Keratinocyte (primary cell): ENCODE results near the gene JUP. TPM values are rescaled to one million over a fixed set of nuclear protein-coding genes. Genes with fewer than 3 reads are reported as not detected.

Experiments
- DNase-seq: peaks from one replicate; pipeline ENCODE4 v3.0.0-alpha.2; 2011; ENCODE audit warnings: low read depth, missing footprints, low spot score
- FAIRE-seq: peaks from 2 replicates; lab custom pipeline; 2011; peaks lifted over from hg19 to GRCh38; lab: Jason Lieb, UNC
- H2AFZ ChIP-seq: 2 replicates; pipeline ENCODE4 v1.6.0; 2012; ENCODE audit warnings: low read length, control low read depth, inconsistent platforms; ENCODE audit not compliant: control insufficient read depth
- H3K27ac ChIP-seq: 2 replicates; pipeline ENCODE4 v1.5.1; 2011; ENCODE audit warnings: low read length; ENCODE audit not compliant: control insufficient read depth, insufficient read depth
- H3K27me3 ChIP-seq: 3 replicates; pipeline ENCODE4 v1.6.0; 2011; ENCODE audit warnings: low read length; ENCODE audit not compliant: control insufficient read depth, insufficient read depth; ENCODE audit errors: extremely low read depth
- H3K36me3 ChIP-seq, 2 experiments: 2 replicates in 1 of 2; 3 replicates in 1 of 2; pipeline ENCODE4 v1.5.1; 2011; ENCODE audit warnings: low read length in 2 of 2, mild to moderate bottlenecking in 1 of 2; ENCODE audit not compliant: control insufficient read depth in 2 of 2, insufficient read depth in 2 of 2; ENCODE audit errors: extremely low read depth in 1 of 2
- H3K4me1 ChIP-seq: 3 replicates; pipeline ENCODE4 v1.5.1; 2011; ENCODE audit warnings: low read length; ENCODE audit not compliant: control insufficient read depth, insufficient read depth; ENCODE audit errors: extremely low read depth
- H3K4me2 ChIP-seq: 3 replicates; pipeline ENCODE4 v1.6.0; 2011; ENCODE audit warnings: low read depth, low read length; ENCODE audit not compliant: control insufficient read depth, insufficient read depth; ENCODE audit errors: extremely low read depth
- H3K4me3 ChIP-seq, 3 experiments: fragments of 200-600 bp in 1 of 3; sonication (generic) in 1 of 3; 2 replicates in 2 of 3; 3 replicates in 1 of 3; pipeline ENCODE4 v1.5.1; 2011 to 2016; ENCODE audit warnings: low read length in 3 of 3, mild to moderate bottlenecking in 3 of 3, control low read depth in 2 of 3, inconsistent platforms in 1 of 3, low read depth in 1 of 3, mixed read lengths in 1 of 3, mixed run types in 1 of 3, moderate library complexity in 1 of 3; ENCODE audit not compliant: control insufficient read depth in 2 of 3, insufficient read depth in 2 of 3; ENCODE audit errors: extremely low read depth in 1 of 3
- H3K79me2 ChIP-seq: 2 replicates; pipeline ENCODE4 v1.6.0; 2012; ENCODE audit warnings: low read length; ENCODE audit not compliant: control insufficient read depth, insufficient read depth
- H3K9ac ChIP-seq: 3 replicates; pipeline ENCODE4 v1.6.0; 2011; ENCODE audit warnings: low read length; ENCODE audit not compliant: control insufficient read depth, insufficient read depth; ENCODE audit errors: extremely low read depth
- H3K9me1 ChIP-seq: 3 replicates; pipeline ENCODE4 v1.6.0; 2011; ENCODE audit warnings: low read length; ENCODE audit not compliant: control insufficient read depth, insufficient read depth; ENCODE audit errors: extremely low read depth
- H3K9me3 ChIP-seq: 2 replicates; pipeline ENCODE4 v1.5.1; 2012; ENCODE audit warnings: low read depth, low read length; ENCODE audit not compliant: control insufficient read depth
- H4K20me1 ChIP-seq: 3 replicates; pipeline ENCODE4 v1.6.0; 2011; ENCODE audit warnings: low read length; ENCODE audit not compliant: control insufficient read depth, insufficient read depth; ENCODE audit errors: extremely low read depth
- EZH2 ChIP-seq: IDR thresholded peaks from one replicate; pipeline ENCODE4 v1.6.1; 2012; ENCODE audit warnings: inconsistent platforms, mild to moderate bottlenecking, low read length, moderate library complexity
- dilution Hi-C: fragments of 300-500 bp; cut with MboI; formaldehyde crosslinking; loops from one replicate; pipeline ENCODE4 v1.7.0; 2020; ENCODE audit warnings: low sequenced_read_pairs; ENCODE audit not compliant: extremely low pct_ligation_motif_present
- polyA minus RNA-seq, 3 experiments: library from RNA; depleted of rRNA, polyadenylated mRNA; stranded (reverse); fragments of >200 nt; gene quantifications; 1 replicate in 1 of 3; 2 replicates in 1 of 3; 3 replicates in 1 of 3; pipeline ENCODE4 v1.2.3, GENCODE V29; 2011
- polyA plus RNA-seq, 5 experiments: library from polyadenylated mRNA; depleted of rRNA in 3 of 5; stranded (reverse) in 3 of 5; stranded (forward) in 1 of 5; unstranded in 1 of 5; fragments of >200 nt; gene quantifications; 1 replicate in 1 of 5; 2 replicates in 3 of 5; 3 replicates in 1 of 5; pipeline versions ENCODE4 v1.2.1 to v1.2.3, GENCODE V29; 2011 to 2012; ENCODE audit warnings: missing spikeins in 2 of 5, low read depth in 1 of 5, low replicate concordance in 1 of 5
- TF ChIP-seq, protein P1 (sequence below), 3 experiments: IDR thresholded peaks in 1 of 3; conservative IDR thresholded peaks in 1 of 3; optimal IDR thresholded peaks in 1 of 3; 2 replicates in 2 of 3; 3 replicates in 1 of 3; pipeline versions ENCODE3 to v1.5.1; 2011; ENCODE audit warnings: low read length in 3 of 3, mild to moderate bottlenecking in 3 of 3, moderate library complexity in 2 of 3, control low read depth in 1 of 3, inconsistent platforms in 1 of 3; ENCODE audit not compliant: insufficient read depth in 2 of 3; ENCODE audit errors: extremely low read depth in 1 of 3

Gene JUP
- 152 to 261 TPM (median 192 TPM) in 3 replicates for polyA plus RNA-seq
- polyA plus RNA-seq (2011; ENCODE audit: low read depth): 318 TPM
- 272 and 540 TPM in 2 replicates for polyA plus RNA-seq (2011; cell fraction: cytosol; rRNA removed)
- 428 and 649 TPM in 2 replicates for polyA plus RNA-seq (2011; cell fraction: nucleus; rRNA removed)
- polyA plus RNA-seq (2012; ENCODE audit: low replicate concordance): 597 and 1,055 TPM in 2 replicates
- polyA minus RNA-seq: 297 to 1,322 TPM (median 395 TPM) in 3 replicates
- polyA minus RNA-seq (2011; cell fraction: cytosol; rRNA and poly(A)+ RNA removed): 688 TPM
- polyA minus RNA-seq (2011; cell fraction: nucleus; rRNA and poly(A)+ RNA removed): 540 and 556 TPM in 2 replicates

DNA sequence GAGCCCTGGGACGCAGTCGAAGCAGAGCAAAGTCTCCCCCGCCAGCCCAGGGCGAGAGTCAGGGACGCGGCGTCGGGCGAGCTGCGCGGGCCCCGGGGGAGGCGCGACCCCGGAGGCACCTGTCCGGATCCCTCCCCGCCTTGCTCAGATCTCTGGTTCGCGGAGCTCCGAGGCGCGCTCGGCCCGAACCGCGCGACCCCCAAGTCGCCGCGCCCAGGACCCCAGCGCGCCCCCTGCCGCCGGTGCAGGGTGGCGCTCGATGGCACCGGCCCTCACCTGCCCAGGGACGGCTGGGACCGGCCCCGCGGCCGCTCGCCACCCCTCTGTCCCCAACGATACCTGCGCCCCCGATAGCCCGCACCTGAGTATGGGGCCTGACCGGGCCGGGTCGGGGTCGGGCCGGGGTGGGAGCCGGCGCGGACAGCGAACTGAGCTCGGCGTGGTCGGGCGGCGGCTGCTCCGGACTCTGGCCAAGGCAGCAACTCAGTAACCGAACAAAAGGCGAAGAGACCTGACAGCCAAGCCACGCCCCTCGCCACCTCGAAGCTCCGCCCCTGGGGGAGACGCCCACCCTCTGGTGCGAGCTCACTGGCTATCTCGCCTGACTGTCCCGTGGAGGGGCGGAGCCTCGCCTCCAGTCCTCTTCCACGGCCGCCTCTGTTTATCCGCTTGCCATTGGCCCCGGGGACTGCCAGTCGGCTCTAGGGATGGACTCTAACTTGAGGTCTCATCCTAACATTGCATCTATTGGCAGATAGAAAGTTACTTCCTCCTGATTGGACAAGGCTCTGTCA, at the start of gene JUP:
JUP (minus strand) TSS at position 485 of the 794 bp plus-strand sequence. CDS start 14,857 bp downstream, outside the sequence.
- H2AFZ ChIP-seq: no peak within 1 kb of the TSS
- DNase-seq: peak; percentile 100
- no peaks in the 10 kb centered on the region for H3K9me3 ChIP-seq
- peaks cover 54% of the 10 kb centered on the region for H3K4me1 ChIP-seq
- peak within 1 kb of the TSS; percentile 90 for H3K9ac ChIP-seq
- peaks cover 3 to 16% of the 10 kb centered on the region in 2 experiments for H3K36me3 ChIP-seq
- H3K79me2 ChIP-seq: peaks cover 43% of the 10 kb centered on the region
- dilution Hi-C loops: no loop called here
- peak within 1 kb of the TSS; percentile 51 to 91 (median 60) for H3K4me3 ChIP-seq
- H3K9me1 ChIP-seq: peaks cover 7% of the 10 kb centered on the region
- no peak for TF ChIP-seq EZH2
- TF ChIP-seq, protein P1, sequence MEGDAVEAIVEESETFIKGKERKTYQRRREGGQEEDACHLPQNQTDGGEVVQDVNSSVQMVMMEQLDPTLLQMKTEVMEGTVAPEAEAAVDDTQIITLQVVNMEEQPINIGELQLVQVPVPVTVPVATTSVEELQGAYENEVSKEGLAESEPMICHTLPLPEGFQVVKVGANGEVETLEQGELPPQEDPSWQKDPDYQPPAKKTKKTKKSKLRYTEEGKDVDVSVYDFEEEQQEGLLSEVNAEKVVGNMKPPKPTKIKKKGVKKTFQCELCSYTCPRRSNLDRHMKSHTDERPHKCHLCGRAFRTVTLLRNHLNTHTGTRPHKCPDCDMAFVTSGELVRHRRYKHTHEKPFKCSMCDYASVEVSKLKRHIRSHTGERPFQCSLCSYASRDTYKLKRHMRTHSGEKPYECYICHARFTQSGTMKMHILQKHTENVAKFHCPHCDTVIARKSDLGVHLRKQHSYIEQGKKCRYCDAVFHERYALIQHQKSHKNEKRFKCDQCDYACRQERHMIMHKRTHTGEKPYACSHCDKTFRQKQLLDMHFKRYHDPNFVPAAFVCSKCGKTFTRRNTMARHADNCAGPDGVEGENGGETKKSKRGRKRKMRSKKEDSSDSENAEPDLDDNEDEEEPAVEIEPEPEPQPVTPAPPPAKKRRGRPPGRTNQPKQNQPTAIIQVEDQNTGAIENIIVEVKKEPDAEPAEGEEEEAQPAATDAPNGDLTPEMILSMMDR (optimal IDR thresholded peaks at IDR 0.05 in 1 of 3, IDR thresholded peaks at IDR 0.05 in 1 of 3, conservative IDR thresholded peaks at IDR 0.05 in 1 of 3; ENCODE audit: extremely low read depth in 1 of 3, insufficient read depth in 2 of 3, low read length in 3 of 3): peak; percentile 39 to 65 (median 49)
- peak within 1 kb of the TSS; percentile 100 for H3K4me2 ChIP-seq
- peak within 1 kb of the TSS; percentile 85 for H3K27ac ChIP-seq
- H3K27me3 ChIP-seq: no peaks in the 10 kb centered on the region
- no peak for FAIRE-seq
- H4K20me1 ChIP-seq: peaks cover 16% of the 10 kb centered on the region

DNA sequence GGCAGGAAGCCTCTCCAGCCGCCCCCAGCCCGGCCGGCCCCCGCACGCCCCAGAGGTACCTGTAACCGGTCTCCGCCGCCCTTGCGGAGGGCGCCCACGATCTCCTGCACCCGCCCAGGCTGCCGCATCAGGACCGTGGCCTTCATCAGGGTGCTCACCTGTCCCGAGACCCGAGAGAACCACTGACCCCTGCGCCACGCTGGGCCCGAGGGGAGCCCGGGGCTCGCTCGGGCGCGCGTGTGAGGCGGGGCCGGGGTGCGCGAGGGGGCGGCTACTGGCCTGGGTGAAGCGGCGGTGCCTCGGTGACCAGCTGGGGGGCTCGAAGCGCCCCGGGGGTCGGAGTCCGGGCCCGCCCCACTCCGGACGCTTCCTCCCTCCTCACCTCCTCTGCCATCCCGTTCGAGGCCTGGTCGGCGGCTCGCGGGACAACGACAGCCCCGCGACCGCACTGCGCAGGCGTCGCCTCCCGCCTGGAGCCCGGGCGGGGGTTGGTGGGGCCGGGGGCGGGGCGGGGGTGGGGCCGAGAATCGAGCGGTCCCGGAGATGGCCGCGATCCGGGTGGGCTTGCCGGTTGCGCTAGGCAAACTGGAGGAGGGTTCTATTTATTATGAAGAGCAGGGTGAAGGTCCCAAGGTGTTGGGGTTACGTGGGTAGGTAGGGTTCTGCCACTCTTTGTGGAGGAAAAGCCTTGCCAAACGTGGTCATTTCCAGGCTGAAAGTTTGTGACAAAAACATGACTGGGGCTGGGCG, 49.5 kb upstream of the JUP start, which contains the start of gene NT5C3B:
NT5C3B (minus strand) TSS at position 433 of the 750 bp plus-strand sequence; CDS start at position 394, 39 bp downstream.
- peak within 1 kb of the TSS; percentile 70 for H3K9ac ChIP-seq
- peaks cover 4% of the 10 kb centered on the region for H3K27me3 ChIP-seq
- peak within 1 kb of the TSS; percentile 91 for H2AFZ ChIP-seq
- H3K4me3 ChIP-seq: peak within 1 kb of the TSS; percentile 67 to 77 (median 69)
- dilution Hi-C loops: no loop called here
- DNase-seq: no peak
- H4K20me1 ChIP-seq: no peaks in the 10 kb centered on the region
- H3K4me2 ChIP-seq: peak within 1 kb of the TSS; percentile 84
- FAIRE-seq: no peak
- no peak for TF ChIP-seq EZH2
- TF ChIP-seq, protein P1 (optimal IDR thresholded peaks at IDR 0.05 in 1 of 3, IDR thresholded peaks at IDR 0.05 in 1 of 3, conservative IDR thresholded peaks at IDR 0.05 in 1 of 3; ENCODE audit: extremely low read depth in 1 of 3, insufficient read depth in 2 of 3, low read length in 3 of 3): no peak
- H3K9me1 ChIP-seq: no peaks in the 10 kb centered on the region
- peak within 1 kb of the TSS; percentile 10 for H3K27ac ChIP-seq
- H3K36me3 ChIP-seq: peaks cover 4 to 9% of the 10 kb centered on the region in 2 experiments
- H3K4me1 ChIP-seq: peaks cover 3% of the 10 kb centered on the region
- H3K79me2 ChIP-seq: no peaks in the 10 kb centered on the region
- H3K9me3 ChIP-seq: no peaks in the 10 kb centered on the region
